RWPE2 (cell line): ENCODE results near the gene CPM.

Experiments used
- ATAC-seq: fragments of 200-7000 bp; cut with Tn5 transposase; 3 replicates; pipeline ENCODE4 v1.9.1; 2021; ENCODE audit warnings: low read depth
- DNase-seq: peaks from one replicate; pipeline ENCODE4 v3.0.0-alpha.2; 2020; ENCODE audit warnings: low spot score
- H3K27ac ChIP-seq: fragments of 450-650 bp; 2 replicates; pipeline ENCODE4 v1.5.1; 2017; ENCODE audit warnings: mild to moderate bottlenecking; ENCODE audit not compliant: poor library complexity, severe bottlenecking
- H3K27me3 ChIP-seq: fragments of 250-450 bp; sonication (Bioruptor Pico); 2 replicates; pipeline ENCODE4 v1.5.1; 2021; ENCODE audit warnings: mild to moderate bottlenecking, moderate library complexity; ENCODE audit not compliant: insufficient read depth, poor library complexity, severe bottlenecking
- H3K36me3 ChIP-seq: fragments of 250-450 bp; sonication (Bioruptor Pico); 2 replicates; pipeline ENCODE4 v1.5.1; 2020; ENCODE audit warnings: low read depth, mild to moderate bottlenecking, moderate library complexity
- H3K4me1 ChIP-seq: fragments of 250-450 bp; sonication (Bioruptor Pico); 2 replicates; pipeline ENCODE4 v1.5.1; 2021; ENCODE audit warnings: mild to moderate bottlenecking, moderate library complexity; ENCODE audit not compliant: insufficient read depth, poor library complexity, severe bottlenecking
- H3K4me3 ChIP-seq: fragments of 250-450 bp; sonication (Bioruptor Pico); 2 replicates; pipeline ENCODE4 v1.5.1; 2021; ENCODE audit warnings: mild to moderate bottlenecking, moderate library complexity; ENCODE audit not compliant: severe bottlenecking
- H3K9me3 ChIP-seq: fragments of 250-450 bp; sonication (Bioruptor Pico); 2 replicates; pipeline ENCODE4 v1.5.1; 2021; ENCODE audit warnings: mild to moderate bottlenecking, moderate library complexity; ENCODE audit not compliant: severe bottlenecking
- CTCF ChIP-seq: fragments of 450-650 bp; IDR thresholded peaks from one replicate; pipeline ENCODE4 v1.5.1; 2017; ENCODE audit warnings: mild to moderate bottlenecking, moderate library complexity; ENCODE audit not compliant: poor library complexity, severe bottlenecking

CPM gene

GRCh38 chr12:68890701-68891113 is 42.3 kb downstream of the CPM start:
- no peak overlapping the region for H3K27ac ChIP-seq
- no peaks in the 10 kb centered on the region for H3K27me3 ChIP-seq
- ATAC-seq = no peak
- H3K4me1 ChIP-seq = no peaks in the 10 kb centered on the region
- DNase-seq = no peak
- H3K4me3 ChIP-seq = no peak overlapping the region
- no peaks in the 10 kb centered on the region for H3K36me3 ChIP-seq
- TF ChIP-seq CTCF = no peak
- H3K9me3 ChIP-seq = no peaks in the 10 kb centered on the region

- TF ChIP-seq CTCF = no peak
- Histone ChIP-seq H3K4me3 (no peak overlapping the region), H3K36me3 (no peaks in the 10 kb centered on the region), H3K4me1 (no peaks in the 10 kb centered on the region), H3K9me3 (no peaks in the 10 kb centered on the region), H3K27me3 (no peaks in the 10 kb centered on the region), H3K27ac (no peak overlapping the region)
- DNase-seq (no peak), ATAC-seq (no peak)
Observed at GRCh38 chr12:68888243-68888642, 44.7 kb downstream of the CPM start.

GRCh38 chr12:68887641-68888040 is 45.3 kb downstream of the CPM start:
- TF ChIP-seq CTCF = no peak
- no peak for DNase-seq
- H3K27ac ChIP-seq = no peak overlapping the region
- no peaks in the 10 kb centered on the region for H3K9me3 ChIP-seq
- no peaks in the 10 kb centered on the region for H3K36me3 ChIP-seq
- H3K4me1 ChIP-seq = no peaks in the 10 kb centered on the region
- ATAC-seq = no peak
- H3K27me3 ChIP-seq = no peaks in the 10 kb centered on the region
- H3K4me3 ChIP-seq = no peak overlapping the region

GRCh38 chr12:68886636-68887572 is 46.1 kb downstream of the CPM start:
- no peak for TF ChIP-seq CTCF
- Histone ChIP-seq H3K27ac (no peak overlapping the region), H3K9me3 (no peaks in the 10 kb centered on the region), H3K36me3 (no peaks in the 10 kb centered on the region), H3K27me3 (no peaks in the 10 kb centered on the region), H3K4me1 (no peaks in the 10 kb centered on the region), H3K4me3 (no peak overlapping the region)
- DNase-seq (no peak), ATAC-seq (no peak)

- Histone ChIP-seq H3K9me3 (no peaks in the 10 kb centered on the region), H3K4me1 (no peaks in the 10 kb centered on the region), H3K27me3 (no peaks in the 10 kb centered on the region), H3K4me3 (no peak overlapping the region), H3K27ac (no peak overlapping the region), H3K36me3 (no peaks in the 10 kb centered on the region)
- no peak for TF ChIP-seq CTCF
- no peak for ATAC-seq
- no peak for DNase-seq
Observed at GRCh38 chr12:68885381-68885780, 47.6 kb downstream of the CPM start.
